BLaER1 (cell line): Measurements from ENCODE around the gene TANGO2.

Experiments used
- H3K27ac ChIP-seq: shearing (Covaris generic); formaldehyde crosslinking; 2 replicates; pipeline ENCODE4 v1.8.1; 2022
- H3K27me3 ChIP-seq: shearing (Covaris generic); formaldehyde crosslinking; 2 replicates; pipeline ENCODE4 v1.8.1; 2022
- H3K36me3 ChIP-seq: shearing (Covaris generic); formaldehyde crosslinking; 2 replicates; pipeline ENCODE4 v1.8.1; 2022
- H3K4me1 ChIP-seq: shearing (Covaris generic); formaldehyde crosslinking; 2 replicates; pipeline ENCODE4 v1.8.1; 2022
- H3K4me2 ChIP-seq: shearing (Covaris generic); formaldehyde crosslinking; 2 replicates; pipeline ENCODE4 v1.8.1; 2022
- H3K4me3 ChIP-seq: shearing (Covaris generic); formaldehyde crosslinking; 2 replicates; pipeline ENCODE4 v1.8.1; 2022
- H3K9ac ChIP-seq: shearing (Covaris generic); formaldehyde crosslinking; 2 replicates; pipeline ENCODE4 v1.8.1; 2022
- H3K9me3 ChIP-seq: shearing (Covaris generic); formaldehyde crosslinking; 2 replicates; pipeline ENCODE4 v1.8.1; 2022
- H4K20me1 ChIP-seq: shearing (Covaris generic); formaldehyde crosslinking; 2 replicates; pipeline ENCODE4 v1.8.1; 2022
- Cebpa-rat ChIP-seq: shearing (Covaris generic); IDR thresholded peaks from 2 replicates; pipeline ENCODE4 v1.8.1; 2022

The TANGO2 gene

GRCh38 chr22:20068640-20069039, 47.7 kb downstream of the TANGO2 start:
- Histone ChIP-seq H3K9ac (no peak overlapping the region), H3K27me3 (no peaks in the 10 kb centered on the region), H3K4me1 (peaks cover 23% of the 10 kb centered on the region; the same call in 1 of the 2 replicates), H4K20me1 (no peaks in the 10 kb centered on the region), H3K4me3 (no peak overlapping the region), H3K36me3 (peaks cover 26% of the 10 kb centered on the region), H3K9me3 (no peaks in the 10 kb centered on the region), H3K4me2 (no peak overlapping the region), H3K27ac (no peak overlapping the region)
- TF ChIP-seq Cebpa-rat = no peak

GRCh38 chr22:20069331-20070042, 48.6 kb downstream of the TANGO2 start:
- Histone ChIP-seq H3K4me3 (no peak overlapping the region), H3K9ac (no peak overlapping the region), H4K20me1 (no peaks in the 10 kb centered on the region), H3K9me3 (no peaks in the 10 kb centered on the region), H3K27me3 (no peaks in the 10 kb centered on the region), H3K4me1 (peaks cover 23% of the 10 kb centered on the region; the same call in 1 of the 2 replicates), H3K4me2 (peak overlapping the region; percentile 26; the same call in 1 of the 2 replicates), H3K36me3 (peaks cover 17% of the 10 kb centered on the region), H3K27ac (no peak overlapping the region)
- TF ChIP-seq Cebpa-rat = no peak

DNA sequence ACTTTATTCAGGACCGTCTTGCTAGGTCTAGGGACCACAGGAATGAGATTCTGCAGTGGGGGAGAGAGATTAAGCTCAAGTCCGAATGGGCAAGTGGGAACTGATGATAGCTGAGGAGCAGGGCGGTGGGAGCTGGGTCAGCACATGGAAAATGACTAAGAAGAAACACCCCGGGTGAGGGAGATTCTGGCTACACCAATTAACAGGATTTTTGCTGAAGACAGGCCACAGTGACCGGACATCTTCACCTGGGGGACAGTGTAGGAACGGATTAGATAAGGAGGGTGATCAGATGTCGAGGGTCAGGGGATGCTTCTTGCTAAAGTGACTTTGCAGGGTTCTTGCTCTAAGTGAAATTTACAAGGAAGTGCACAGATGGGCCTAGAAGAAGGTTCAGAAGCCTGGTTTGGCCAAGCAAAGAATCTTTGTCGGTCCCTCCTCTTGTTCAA, 50.6 kb downstream of the TANGO2 start:
- H3K36me3 ChIP-seq = peaks cover under 1% of the 10 kb centered on the region; the same call in 1 of the 2 replicates
- H3K9me3 ChIP-seq = no peaks in the 10 kb centered on the region
- TF ChIP-seq Cebpa-rat = no peak
- peaks cover 23% of the 10 kb centered on the region; the same call in 1 of the 2 replicates for H3K4me1 ChIP-seq
- H3K9ac ChIP-seq = no peak overlapping the region
- H3K4me3 ChIP-seq = no peak overlapping the region
- H4K20me1 ChIP-seq = no peaks in the 10 kb centered on the region
- no peak overlapping the region for H3K4me2 ChIP-seq
- no peak overlapping the region for H3K27ac ChIP-seq
- H3K27me3 ChIP-seq = no peaks in the 10 kb centered on the region

GRCh38 chr22:20076627-20077172, 55.8 kb downstream of the TANGO2 start:
- H3K9me3 ChIP-seq = no peaks in the 10 kb centered on the region
- H3K36me3 ChIP-seq = no peaks in the 10 kb centered on the region
- no peak overlapping the region for H3K9ac ChIP-seq
- peaks cover 11% of the 10 kb centered on the region for H4K20me1 ChIP-seq
- no peak for TF ChIP-seq Cebpa-rat
- H3K4me3 ChIP-seq = no peak overlapping the region
- H3K27ac ChIP-seq = no peak overlapping the region
- H3K27me3 ChIP-seq = no peaks in the 10 kb centered on the region
- H3K4me1 ChIP-seq = peaks cover 31% of the 10 kb centered on the region
- H3K4me2 ChIP-seq = no peak overlapping the region

GRCh38 chr22:20079745-20080444, 59.0 kb downstream of the TANGO2 start, which contains the start of gene DGCR8:
Gene DGCR8, plus strand, starts transcription at chr22:20080241. Its CDS starts 5,723 bp downstream, at chr22:20085964.
- peak within 1 kb of the TSS; percentile 85 for H3K9ac ChIP-seq
- peak within 1 kb of the TSS; percentile 94 for H3K27ac ChIP-seq
- H3K4me1 ChIP-seq = peaks cover 50% of the 10 kb centered on the region
- H3K36me3 ChIP-seq = peaks cover 22% of the 10 kb centered on the region; the same call in 1 of the 2 replicates
- no peak for TF ChIP-seq Cebpa-rat
- no peaks in the 10 kb centered on the region for H3K27me3 ChIP-seq
- peak within 1 kb of the TSS; percentile 83 for H3K4me3 ChIP-seq
- H3K9me3 ChIP-seq = no peaks in the 10 kb centered on the region
- peaks cover 43% of the 10 kb centered on the region for H4K20me1 ChIP-seq
- peak within 1 kb of the TSS; percentile 92 for H3K4me2 ChIP-seq

DNA sequence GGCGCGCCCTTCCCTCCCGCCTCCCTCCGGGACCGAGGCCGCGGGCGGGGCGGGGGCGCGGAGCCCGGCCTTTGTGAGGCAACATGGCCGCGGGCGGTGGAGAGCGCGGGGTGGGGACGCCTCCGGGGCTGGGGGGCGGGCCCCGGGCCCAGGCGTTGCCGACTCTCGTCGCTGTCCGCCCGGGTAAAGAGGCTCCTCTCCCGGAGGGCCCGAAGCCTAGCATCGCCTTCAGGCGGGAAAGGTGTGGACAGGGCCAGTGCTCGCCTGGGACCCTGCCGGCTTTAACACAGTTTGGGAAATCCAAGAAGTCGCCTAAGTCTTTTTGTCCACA, 59.5 kb downstream of the TANGO2 start:
- Histone ChIP-seq H3K9me3 (no peaks in the 10 kb centered on the region), H3K27me3 (no peaks in the 10 kb centered on the region), H3K4me2 (peak overlapping the region; percentile 92), H3K36me3 (peaks cover 28% of the 10 kb centered on the region), H3K9ac (peak overlapping the region; percentile 85), H3K4me3 (peak overlapping the region; percentile 83), H3K4me1 (peaks cover 55% of the 10 kb centered on the region), H3K27ac (peak overlapping the region; percentile 94), H4K20me1 (peaks cover 48% of the 10 kb centered on the region)
- no peak for TF ChIP-seq Cebpa-rat

GRCh38 chr22:20080776-20081654, 60.1 kb downstream of the TANGO2 start:
- peaks cover 54% of the 10 kb centered on the region for H4K20me1 ChIP-seq
- H3K4me2 ChIP-seq = peak overlapping the region; percentile 92
- no peaks in the 10 kb centered on the region for H3K9me3 ChIP-seq
- peak overlapping the region; percentile 85 for H3K9ac ChIP-seq
- peak overlapping the region; percentile 83 for H3K4me3 ChIP-seq
- no peak for TF ChIP-seq Cebpa-rat
- peaks cover 55% of the 10 kb centered on the region for H3K4me1 ChIP-seq
- peaks cover 34% of the 10 kb centered on the region for H3K36me3 ChIP-seq
- peak overlapping the region; percentile 94 for H3K27ac ChIP-seq
- H3K27me3 ChIP-seq = no peaks in the 10 kb centered on the region

- H3K4me1 ChIP-seq = peaks cover 55% of the 10 kb centered on the region
- peak overlapping the region; percentile 92 for H3K4me2 ChIP-seq
- H3K9ac ChIP-seq = peak overlapping the region; percentile 85
- H3K36me3 ChIP-seq = peaks cover 57% of the 10 kb centered on the region
- H4K20me1 ChIP-seq = peaks cover 77% of the 10 kb centered on the region
- no peaks in the 10 kb centered on the region for H3K9me3 ChIP-seq
- H3K27me3 ChIP-seq = no peaks in the 10 kb centered on the region
- H3K27ac ChIP-seq = 0 out of 2 replicates have a peak overlapping the region, but pooled peaks have one; percentile 27
- TF ChIP-seq Cebpa-rat = no peak
- H3K4me3 ChIP-seq = no peak overlapping the region
These were observed 62.4 kb downstream of the TANGO2 start for GRCh38 chr22:20083157-20083890.
